CD4-positive, alpha-beta T cell treated with Interleukin-10 for 1 hour (primary cell): Measurements from ENCODE around the gene FNDC4.

Experiments
- DNase-seq: peaks from one replicate; pipeline ENCODE4 v3.0.0-alpha.2; 2020

Gene FNDC4

DNA sequence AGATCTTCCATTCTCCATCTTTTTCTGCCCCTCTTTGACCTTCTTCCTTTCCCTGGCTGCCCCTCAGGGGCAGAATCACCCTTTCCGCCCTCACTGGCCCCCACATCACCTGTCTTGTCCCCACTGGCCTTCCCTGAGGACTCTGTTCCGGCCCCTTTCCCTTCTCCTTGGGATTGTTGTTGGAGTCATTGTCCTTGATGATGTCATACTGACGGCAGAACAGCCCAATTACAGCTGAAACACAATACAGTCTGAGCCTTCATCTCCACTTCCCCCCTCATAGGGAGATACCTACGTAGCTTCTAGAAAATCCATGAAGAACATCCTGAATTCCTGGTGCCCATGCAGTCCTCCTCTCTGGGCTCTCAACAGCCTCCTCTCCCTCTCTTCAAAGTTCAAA is 2.4 kb downstream of the FNDC4 start:
- DNase-seq = no peak

DNA sequence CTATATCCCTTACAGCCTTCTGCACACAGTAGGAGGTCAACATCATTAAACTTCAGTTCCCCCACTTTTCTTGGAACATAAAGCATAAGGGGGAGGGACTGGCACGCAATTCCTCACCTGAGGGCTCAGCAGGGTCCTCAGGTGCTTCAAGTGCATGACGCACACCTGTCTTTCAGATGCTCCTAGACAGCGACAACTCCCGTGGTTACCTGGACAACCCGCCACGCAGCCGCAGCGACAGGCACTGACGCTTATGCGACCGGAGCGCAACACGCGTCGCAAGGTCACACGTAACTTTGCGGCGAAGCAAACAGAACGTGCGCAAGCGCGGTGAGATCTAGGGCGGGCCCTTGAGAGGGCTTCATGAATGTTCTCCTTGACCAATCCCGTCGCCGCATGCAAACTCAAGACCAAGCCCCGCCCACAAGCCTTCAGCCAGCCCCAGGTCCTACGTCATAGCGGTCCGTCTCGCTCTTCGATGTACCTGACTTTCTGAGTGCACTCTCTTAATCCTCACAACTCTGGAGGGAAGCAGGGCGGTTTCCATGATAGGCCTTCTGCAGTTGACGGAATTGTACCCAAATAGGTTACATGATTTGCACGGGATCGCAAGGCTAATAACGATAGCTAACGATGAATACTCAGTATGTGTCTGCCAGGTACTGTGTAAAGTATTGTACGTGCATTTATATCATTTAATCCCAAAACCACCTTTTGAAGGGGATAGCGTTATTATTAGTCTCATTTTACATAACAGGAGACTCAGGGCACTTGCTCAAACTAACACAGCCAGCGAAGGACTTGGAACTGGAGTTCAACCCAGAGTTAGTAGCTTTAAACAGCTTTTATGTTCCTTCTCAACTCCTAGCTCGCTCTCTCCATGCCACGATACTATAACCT is 5.3 kb downstream of the FNDC4 start, which contains the start of gene IFT172:
Gene IFT172 (minus strand): TSS at position 246 of the 900 bp plus-strand sequence. CDS start 90 bp downstream, at position 156.
- DNase-seq = peak; percentile 99

DNA sequence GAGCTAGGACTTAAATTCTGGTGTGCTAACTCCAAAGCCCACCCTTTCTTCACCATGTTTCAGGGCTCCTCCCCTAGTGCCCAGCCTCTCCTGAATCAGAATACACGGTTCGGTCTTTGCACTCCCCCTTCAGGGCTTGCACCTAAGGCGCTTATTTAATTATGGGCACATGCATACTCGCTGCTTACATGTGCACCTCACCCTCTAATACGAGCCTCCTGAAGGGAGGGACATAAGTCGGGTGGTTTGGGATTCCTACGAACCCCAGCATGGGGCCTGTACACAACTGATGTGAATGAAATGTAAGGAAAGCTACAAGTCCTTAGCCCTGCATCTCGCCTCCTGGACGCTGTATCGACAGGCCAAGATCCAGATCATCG is 5.9 kb downstream of the FNDC4 start:
- no peak for DNase-seq

DNA sequence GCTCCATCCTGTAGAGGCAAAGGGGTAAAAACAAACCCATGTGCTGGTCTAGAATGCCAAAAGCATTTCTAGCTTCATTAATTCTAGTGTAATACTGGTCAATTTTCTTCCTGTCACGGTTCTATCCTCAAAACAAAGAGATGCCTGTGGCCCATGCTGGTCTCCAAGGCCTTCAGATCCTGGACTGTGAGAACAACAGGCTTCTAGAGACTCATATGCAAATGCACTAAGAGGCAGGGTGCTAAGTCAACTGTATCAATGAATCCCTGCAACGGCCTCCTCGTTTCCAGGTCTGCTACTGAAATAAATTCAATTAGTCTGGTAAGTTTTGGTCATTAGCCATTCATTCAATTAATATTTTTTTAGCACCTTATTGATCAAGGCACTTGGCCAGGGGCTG is 9.5 kb downstream of the FNDC4 start:
- DNase-seq = no peak

DNA sequence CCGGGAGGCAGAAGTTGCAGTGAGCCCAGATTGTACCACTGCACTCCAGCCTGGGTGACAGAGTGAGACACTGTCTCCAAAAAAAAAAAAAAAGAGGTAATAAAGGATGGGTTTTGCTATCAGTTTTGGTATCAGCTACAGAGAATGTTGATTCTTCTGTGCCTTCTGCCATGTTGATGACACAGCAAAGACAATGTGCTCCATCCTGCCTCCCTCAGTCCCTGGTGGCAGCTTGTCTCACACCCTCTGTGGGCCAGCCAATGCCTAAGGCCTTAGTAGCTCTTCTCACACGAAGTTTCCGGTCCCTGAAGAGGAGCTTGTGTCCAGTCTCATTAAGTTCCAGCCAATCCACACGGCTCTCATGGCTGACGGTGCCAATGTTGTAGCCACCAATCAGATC is 23.0 kb downstream of the FNDC4 start:
- no peak for DNase-seq

DNA sequence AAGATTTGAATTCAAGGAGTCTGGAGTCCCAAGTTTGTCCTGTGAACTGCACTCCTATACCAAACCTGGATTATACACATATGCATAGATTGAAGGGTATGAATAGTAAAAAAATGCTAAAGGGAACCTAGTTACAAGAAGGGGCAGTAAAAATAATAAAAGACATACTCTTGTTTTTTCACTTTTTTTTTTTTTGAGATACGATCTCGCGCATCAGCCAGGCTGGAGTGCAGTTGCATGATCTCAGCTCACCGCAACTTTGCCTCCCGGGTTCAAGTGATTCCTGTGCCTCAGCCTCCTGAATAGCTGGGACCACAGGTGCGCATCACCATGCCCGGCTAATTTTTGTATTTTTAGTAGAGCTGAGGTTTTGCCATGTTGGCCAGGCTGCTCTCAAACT is 30.6 kb downstream of the FNDC4 start:
- no peak for DNase-seq

DNA sequence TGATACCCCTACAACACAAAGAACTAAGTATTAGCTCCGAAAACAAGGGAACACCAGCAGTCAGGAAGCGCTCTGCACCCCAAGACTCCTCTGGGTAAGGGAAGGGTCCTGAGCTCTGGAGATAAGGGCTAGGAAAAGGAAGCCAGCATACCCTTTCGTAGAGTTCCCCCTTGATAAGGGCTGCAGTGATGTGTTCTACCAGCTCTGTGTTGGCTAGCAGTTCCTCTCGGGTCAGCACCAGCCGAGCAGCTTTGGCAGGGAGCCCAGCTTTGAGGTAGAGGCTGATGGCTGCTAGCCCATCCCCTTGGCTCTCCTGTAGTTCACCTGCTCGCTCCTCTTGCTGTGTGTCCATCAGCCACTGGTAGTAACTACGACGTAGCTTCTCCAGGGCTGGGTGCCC is 33.9 kb downstream of the FNDC4 start:
- no peak for DNase-seq

DNA sequence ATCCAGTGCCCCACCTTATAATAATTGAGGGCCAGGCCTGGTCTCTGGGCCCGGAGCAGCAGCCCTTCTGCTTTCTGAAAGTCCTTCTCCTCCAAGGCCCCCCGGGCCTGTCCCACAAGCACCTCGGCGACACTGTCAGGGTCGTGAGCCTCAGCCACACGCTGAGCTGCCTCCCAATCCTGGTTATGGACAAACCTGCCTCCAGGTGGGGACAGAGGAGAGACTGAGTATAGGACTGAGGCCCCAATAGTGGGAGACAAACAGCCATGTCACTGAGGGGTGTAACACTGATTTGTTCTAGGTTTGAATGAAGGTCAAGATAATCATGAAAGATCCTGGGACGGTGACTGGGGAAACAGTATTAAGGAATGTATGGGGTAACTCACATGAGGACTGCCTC is 41.0 kb downstream of the FNDC4 start:
- no peak for DNase-seq

DNA sequence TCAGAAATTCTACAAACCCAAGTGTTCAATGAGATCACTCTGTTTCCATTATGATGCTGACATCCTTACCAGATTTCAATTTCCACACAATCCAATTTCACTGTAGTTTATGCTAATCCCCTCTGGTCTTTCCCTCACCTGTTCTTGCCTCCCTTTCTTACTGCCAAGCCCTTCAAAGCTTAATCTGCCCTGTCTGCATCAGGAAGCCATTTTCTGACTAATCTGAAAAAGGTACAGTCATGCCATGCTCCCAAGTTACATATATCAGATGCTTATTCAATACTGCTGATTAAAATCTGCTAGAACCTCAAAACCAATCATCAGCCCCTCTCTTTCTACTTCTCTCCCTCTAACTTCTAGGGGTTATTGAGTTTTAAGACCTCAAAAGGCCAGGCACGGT is 43.9 kb downstream of the FNDC4 start:
- no peak for DNase-seq

DNA sequence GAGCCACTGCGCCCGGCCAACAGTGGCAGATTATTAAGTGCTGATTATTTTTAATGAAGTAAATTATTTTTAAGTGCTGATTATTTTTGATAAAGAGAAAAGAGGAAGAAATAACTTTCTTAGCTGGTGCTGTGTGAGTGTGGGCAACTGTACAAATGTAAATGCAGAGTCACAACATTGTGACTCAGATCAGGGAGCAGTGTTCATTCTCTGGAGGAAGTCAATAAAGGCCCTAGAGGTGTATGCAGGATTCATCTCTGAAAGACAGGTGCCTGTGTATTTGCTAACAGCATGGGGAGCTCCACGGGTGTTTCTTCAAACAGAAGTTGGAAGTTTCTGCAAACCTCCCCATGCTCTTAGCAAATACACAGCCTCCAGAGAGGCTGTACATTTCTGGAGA is 46.6 kb downstream of the FNDC4 start:
- DNase-seq = no peak

DNA sequence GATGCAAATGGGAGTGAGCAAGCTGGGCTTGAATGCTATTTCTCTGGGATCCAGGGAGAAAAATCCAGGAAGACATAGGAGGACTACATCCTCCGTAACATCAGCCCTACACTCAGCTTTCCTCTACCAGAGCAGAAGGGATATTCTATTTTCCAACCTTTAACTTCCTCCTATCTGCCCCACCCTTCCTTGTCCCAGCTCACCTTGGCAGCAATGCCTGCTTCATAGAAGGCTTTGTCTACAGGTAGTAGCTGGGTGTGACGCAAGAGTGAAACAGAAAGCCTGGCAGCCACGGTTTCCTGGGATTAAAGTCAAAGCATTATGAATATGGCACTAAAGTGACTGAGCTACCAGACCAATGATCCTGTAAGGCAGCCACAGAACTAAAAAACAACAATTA is 48.9 kb downstream of the FNDC4 start:
- DNase-seq = no peak

DNA sequence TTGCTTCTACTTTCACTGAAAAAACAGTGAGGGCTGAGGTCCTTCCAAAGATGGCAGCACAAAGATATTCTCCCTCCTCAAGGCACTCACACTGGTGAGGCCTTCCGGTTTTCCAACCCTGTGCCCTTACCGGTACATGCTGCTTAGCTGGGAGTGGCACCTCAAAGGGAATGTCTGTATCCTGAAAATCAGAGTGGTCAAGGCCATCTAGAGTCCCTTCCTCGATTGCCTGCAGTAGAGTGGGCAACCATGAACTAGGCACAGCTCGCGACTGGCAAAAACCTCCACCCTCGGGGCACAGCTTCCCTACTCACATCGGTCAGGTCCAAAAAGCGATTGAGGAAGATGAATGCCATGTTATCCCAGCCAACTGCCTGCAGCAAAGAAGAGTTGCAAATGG is 49.4 kb downstream of the FNDC4 start:
- DNase-seq = no peak

DNA sequence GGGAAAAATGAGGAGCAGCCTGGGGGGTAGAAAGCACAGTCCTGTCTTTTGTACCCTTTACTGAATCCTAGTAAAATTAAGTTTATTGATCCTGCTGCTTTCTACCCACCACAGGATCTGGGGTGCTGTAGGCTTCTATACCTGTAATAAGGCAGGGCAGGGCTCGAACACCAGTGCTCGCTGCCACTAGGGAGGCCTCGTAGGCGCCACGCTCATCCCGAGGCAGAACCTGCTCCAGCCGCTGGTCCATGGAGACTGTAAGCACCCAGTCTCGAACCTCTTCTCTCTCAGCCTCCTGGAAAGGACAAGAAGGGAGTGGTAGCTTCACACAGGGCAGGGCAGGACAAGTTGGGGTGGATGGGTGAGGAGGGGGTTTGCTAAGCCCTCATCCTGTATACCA is 49.8 kb downstream of the FNDC4 start:
- no peak for DNase-seq

DNA sequence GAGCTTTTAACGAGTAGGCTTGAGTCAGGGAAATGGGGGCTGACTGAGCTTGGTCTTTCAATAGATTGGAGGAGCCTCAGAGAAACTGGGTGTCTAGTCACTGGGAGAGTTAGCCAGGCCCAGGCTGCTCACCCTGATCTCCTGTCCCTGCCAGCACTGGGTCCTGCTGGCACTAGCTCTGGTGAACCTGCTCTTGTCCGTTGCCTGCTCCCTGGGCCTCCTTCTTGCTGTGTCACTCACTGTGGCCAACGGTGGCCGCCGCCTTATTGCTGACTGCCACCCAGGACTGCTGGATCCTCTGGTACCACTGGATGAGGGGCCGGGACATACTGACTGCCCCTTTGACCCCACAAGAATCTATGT is 52.1 kb downstream of the FNDC4 start:
- DNase-seq = no peak

DNA sequence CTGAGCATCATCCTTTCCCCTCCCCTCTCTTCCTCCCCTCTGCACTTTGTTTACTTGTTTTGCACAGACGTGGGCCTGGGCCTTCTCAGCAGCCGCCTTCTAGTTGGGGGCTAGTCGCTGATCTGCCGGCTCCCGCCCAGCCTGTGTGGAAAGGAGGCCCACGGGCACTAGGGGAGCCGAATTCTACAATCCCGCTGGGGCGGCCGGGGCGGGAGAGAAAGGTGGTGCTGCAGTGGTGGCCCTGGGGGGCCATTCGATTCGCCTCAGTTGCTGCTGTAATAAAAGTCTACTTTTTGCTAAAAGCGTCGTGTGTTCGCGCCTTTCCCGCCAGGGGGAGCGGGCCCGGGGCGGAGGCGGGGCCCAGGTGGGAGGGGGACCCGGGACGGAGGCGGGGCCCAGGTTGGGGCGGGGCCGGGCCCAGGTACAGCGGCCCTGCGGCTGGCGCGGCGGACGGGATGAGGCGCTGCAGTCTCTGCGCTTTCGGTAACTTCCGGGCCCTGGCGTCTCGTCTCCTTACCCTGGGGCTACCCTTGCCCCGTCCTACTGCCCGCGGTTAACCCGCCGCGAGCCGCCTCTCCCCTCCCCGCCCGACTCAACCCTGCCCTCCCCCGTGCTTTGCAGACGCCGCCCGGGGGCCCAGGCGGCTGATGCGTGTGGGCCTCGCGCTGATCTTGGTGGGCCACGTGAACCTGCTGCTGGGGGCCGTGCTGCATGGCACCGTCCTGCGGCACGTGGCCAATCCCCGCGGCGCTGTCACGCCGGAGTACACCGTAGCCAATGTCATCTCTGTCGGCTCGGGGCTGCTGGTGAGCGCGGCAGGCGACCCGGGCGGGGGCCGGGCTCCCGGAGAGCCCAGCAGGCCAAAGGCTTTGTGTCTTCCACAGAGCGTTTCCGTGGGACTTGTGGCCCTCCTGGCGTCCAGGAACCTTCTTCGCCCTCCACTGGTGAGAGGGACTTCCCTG is 52.8 kb downstream of the FNDC4 start, which contains the start of gene KRTCAP3:
Gene KRTCAP3 (plus strand): TSS at position 424 of the 962 bp plus-strand sequence. CDS start 32 bp downstream, at position 456.
- DNase-seq = peak; percentile 74
